OCI-LY1 (cell line): ENCODE results near the gene CDKN2B-AS1.

Source experiments
- H2AFZ ChIP-seq: fragments of 200-600 bp; sonication (generic), shearing (Covaris generic); 2 replicates; pipeline ENCODE4 v1.6.0; 2014; ENCODE audit warnings: antibody characterized with exemption, mild to moderate bottlenecking, low read length
- H3F3A ChIP-seq: fragments of 200-600 bp; sonication (generic), shearing (Covaris generic); 2 replicates; pipeline ENCODE4 v1.6.0; 2014; ENCODE audit warnings: mild to moderate bottlenecking, antibody characterized with exemption, low read length, moderate library complexity; ENCODE audit not compliant: insufficient read depth
- H3K27ac ChIP-seq: fragments of 200-600 bp; sonication (generic); 2 replicates; pipeline ENCODE4 v1.5.1; 2014; ENCODE audit warnings: low read length, mixed run types, mild to moderate bottlenecking, low read depth; ENCODE audit not compliant: poor library complexity, severe bottlenecking
- H3K27me3 ChIP-seq: fragments of 200-600 bp; sonication (generic); 2 replicates; pipeline ENCODE4 v1.6.0; 2014; ENCODE audit warnings: antibody characterized with exemption, mild to moderate bottlenecking, low read length, moderate library complexity; ENCODE audit not compliant: insufficient read depth
- H3K36me3 ChIP-seq: fragments of 200-600 bp; sonication (generic); 2 replicates; pipeline ENCODE4 v1.6.1; 2014; ENCODE audit warnings: mild to moderate bottlenecking, antibody characterized with exemption, low read length, moderate library complexity, mixed read lengths; ENCODE audit not compliant: insufficient read depth
- H3K4me1 ChIP-seq: fragments of 200-600 bp; sonication (generic); 2 replicates; pipeline ENCODE4 v1.5.1; 2014; ENCODE audit warnings: mild to moderate bottlenecking, low read length, moderate library complexity; ENCODE audit not compliant: insufficient read depth, severe bottlenecking
- H3K4me2 ChIP-seq: fragments of 200-600 bp; sonication (generic), shearing (Covaris generic); 2 replicates; pipeline ENCODE4 v1.6.1; 2014; ENCODE audit warnings: low read length
- H3K4me3 ChIP-seq: fragments of 200-600 bp; sonication (generic); 2 replicates; pipeline ENCODE4 v1.5.1; 2014; ENCODE audit warnings: low read length, low read depth, mild to moderate bottlenecking, mixed read lengths; ENCODE audit not compliant: poor library complexity, severe bottlenecking
- H3K79me2 ChIP-seq: fragments of 200-600 bp; shearing (Covaris generic); 2 replicates; pipeline ENCODE4 v1.6.1; 2016; ENCODE audit warnings: mixed run types, low read length, mixed read lengths; ENCODE audit not compliant: insufficient read depth
- H3K9ac ChIP-seq: fragments of 200-600 bp; sonication (generic), shearing (Covaris generic); 2 replicates; pipeline ENCODE4 v1.6.1; 2014; ENCODE audit warnings: mild to moderate bottlenecking, low read length, mixed read lengths
- H3K9me2 ChIP-seq: fragments of 200-600 bp; sonication (generic), shearing (Covaris generic); 2 replicates; pipeline ENCODE4 v1.6.1; 2014; ENCODE audit warnings: low read depth, mild to moderate bottlenecking, low read length, mixed read lengths
- H3K9me3 ChIP-seq: fragments of 200-600 bp; shearing (Covaris generic); 2 replicates; pipeline ENCODE4 v1.6.1; 2014; ENCODE audit warnings: low read length, mixed read lengths
- H4K20me1 ChIP-seq: fragments of 200-600 bp; sonication (generic), shearing (Covaris generic); 2 replicates; pipeline ENCODE4 v1.6.0; 2016; ENCODE audit warnings: mild to moderate bottlenecking, low read length; ENCODE audit not compliant: insufficient read depth
- CTCF ChIP-seq: fragments of 200-600 bp; sonication (generic), shearing (Covaris generic); IDR thresholded peaks from 2 replicates; pipeline ENCODE4 v1.5.1; 2017; ENCODE audit warnings: mild to moderate bottlenecking, antibody characterized with exemption, low read length, moderate library complexity, mixed read lengths
- EZH2 ChIP-seq: fragments of 200-600 bp; sonication (generic), shearing (Covaris generic); IDR thresholded peaks from 2 replicates; pipeline ENCODE4 v1.8.0; 2017; ENCODE audit warnings: borderline replicate concordance, mixed run types, mild to moderate bottlenecking, antibody characterized with exemption, low read length, moderate library complexity, mixed read lengths

CDKN2B-AS1 gene

GRCh38 chr9:22157276-22157675, 162.7 kb downstream of the CDKN2B-AS1 start:
- no peaks in the 10 kb centered on the region for H3K79me2 ChIP-seq
- no peaks in the 10 kb centered on the region for H3K27me3 ChIP-seq
- H3K36me3 ChIP-seq = no peaks in the 10 kb centered on the region
- H3F3A ChIP-seq = no peaks in the 10 kb centered on the region
- no peak overlapping the region for H3K27ac ChIP-seq
- no peak overlapping the region for H2AFZ ChIP-seq
- H3K4me2 ChIP-seq = no peak overlapping the region
- no peaks in the 10 kb centered on the region for H3K4me1 ChIP-seq
- H3K9ac ChIP-seq = no peak overlapping the region
- TF ChIP-seq EZH2 = no peak
- no peak for TF ChIP-seq CTCF
- H3K9me2 ChIP-seq = no peaks in the 10 kb centered on the region
- H3K4me3 ChIP-seq = no peak overlapping the region
- H4K20me1 ChIP-seq = no peaks in the 10 kb centered on the region
- H3K9me3 ChIP-seq = no peaks in the 10 kb centered on the region

GRCh38 chr9:22157828-22158227, 163.2 kb downstream of the CDKN2B-AS1 start:
- Histone ChIP-seq H2AFZ (no peak overlapping the region), H4K20me1 (no peaks in the 10 kb centered on the region), H3K4me2 (no peak overlapping the region), H3K79me2 (no peaks in the 10 kb centered on the region), H3K9ac (no peak overlapping the region), H3K27ac (no peak overlapping the region), H3K9me3 (no peaks in the 10 kb centered on the region), H3F3A (no peaks in the 10 kb centered on the region), H3K9me2 (no peaks in the 10 kb centered on the region), H3K27me3 (no peaks in the 10 kb centered on the region), H3K36me3 (no peaks in the 10 kb centered on the region), H3K4me3 (no peak overlapping the region), H3K4me1 (no peaks in the 10 kb centered on the region)
- TF ChIP-seq EZH2 = no peak
- no peak for TF ChIP-seq CTCF

- H3K4me1 ChIP-seq = no peaks in the 10 kb centered on the region
- no peaks in the 10 kb centered on the region for H3F3A ChIP-seq
- H3K9me3 ChIP-seq = no peaks in the 10 kb centered on the region
- H4K20me1 ChIP-seq = no peaks in the 10 kb centered on the region
- no peak overlapping the region for H3K4me3 ChIP-seq
- H3K9ac ChIP-seq = no peak overlapping the region
- no peaks in the 10 kb centered on the region for H3K27me3 ChIP-seq
- H2AFZ ChIP-seq = no peak overlapping the region
- no peaks in the 10 kb centered on the region for H3K36me3 ChIP-seq
- no peak overlapping the region for H3K27ac ChIP-seq
- H3K79me2 ChIP-seq = no peaks in the 10 kb centered on the region
- H3K4me2 ChIP-seq = no peak overlapping the region
- TF ChIP-seq CTCF (no peak), EZH2 (no peak)
- no peaks in the 10 kb centered on the region for H3K9me2 ChIP-seq
These were observed 163.7 kb downstream of the CDKN2B-AS1 start for GRCh38 chr9:22158271-22158670.
